CD1c-positive myeloid dendritic cell (primary cell): ENCODE data around the gene TBCD.
A peak's percentile ranks its signal among the peaks of the same experiment; 100 is the strongest.
"Not testable (repeated sequence)": the region's sequence is repeated elsewhere in the genome, so short reads cannot be mapped to it uniquely, and the experiment has no call there.

Experiments
- DNase-seq: peaks from one replicate; pipeline ENCODE4 v3.0.0-alpha.2; 2016; ENCODE audit errors: extremely low spot score

The TBCD gene

GRCh38 chr17:82729479-82730260 is 22.2 kb upstream of the TBCD start:
- DNase-seq, result no peak

DNA sequence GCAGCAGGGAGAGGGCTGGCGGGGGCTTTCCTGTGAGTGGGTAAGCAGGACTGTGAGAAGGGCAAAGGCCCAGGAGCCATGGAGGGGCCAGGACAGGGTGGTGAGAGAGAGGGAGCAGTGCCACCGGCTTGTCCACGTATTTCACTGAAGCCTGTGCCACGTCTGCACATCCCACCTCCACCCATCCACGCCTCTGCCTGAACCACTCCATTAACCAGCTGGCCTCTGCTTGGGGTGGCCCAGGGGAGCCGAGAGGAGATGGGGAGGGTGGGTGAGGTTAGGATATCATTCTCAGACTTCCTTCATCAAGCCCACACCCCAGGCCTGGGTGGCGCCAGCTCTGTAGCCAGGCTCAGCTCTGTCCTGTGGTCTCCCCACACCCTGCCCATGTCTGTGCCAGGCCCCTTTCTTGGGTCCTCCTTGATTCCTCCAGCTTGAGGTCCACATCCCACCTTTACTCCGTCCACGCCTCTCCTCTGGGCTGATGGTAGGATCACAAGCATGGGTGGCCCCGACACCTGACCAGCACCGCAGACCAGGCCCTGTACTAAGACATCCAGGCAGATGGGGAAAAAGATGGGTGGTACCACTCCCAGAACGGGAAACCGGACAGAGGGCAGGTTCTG is 19.6 kb upstream of the TBCD start:
- DNase-seq, result no peak

DNA sequence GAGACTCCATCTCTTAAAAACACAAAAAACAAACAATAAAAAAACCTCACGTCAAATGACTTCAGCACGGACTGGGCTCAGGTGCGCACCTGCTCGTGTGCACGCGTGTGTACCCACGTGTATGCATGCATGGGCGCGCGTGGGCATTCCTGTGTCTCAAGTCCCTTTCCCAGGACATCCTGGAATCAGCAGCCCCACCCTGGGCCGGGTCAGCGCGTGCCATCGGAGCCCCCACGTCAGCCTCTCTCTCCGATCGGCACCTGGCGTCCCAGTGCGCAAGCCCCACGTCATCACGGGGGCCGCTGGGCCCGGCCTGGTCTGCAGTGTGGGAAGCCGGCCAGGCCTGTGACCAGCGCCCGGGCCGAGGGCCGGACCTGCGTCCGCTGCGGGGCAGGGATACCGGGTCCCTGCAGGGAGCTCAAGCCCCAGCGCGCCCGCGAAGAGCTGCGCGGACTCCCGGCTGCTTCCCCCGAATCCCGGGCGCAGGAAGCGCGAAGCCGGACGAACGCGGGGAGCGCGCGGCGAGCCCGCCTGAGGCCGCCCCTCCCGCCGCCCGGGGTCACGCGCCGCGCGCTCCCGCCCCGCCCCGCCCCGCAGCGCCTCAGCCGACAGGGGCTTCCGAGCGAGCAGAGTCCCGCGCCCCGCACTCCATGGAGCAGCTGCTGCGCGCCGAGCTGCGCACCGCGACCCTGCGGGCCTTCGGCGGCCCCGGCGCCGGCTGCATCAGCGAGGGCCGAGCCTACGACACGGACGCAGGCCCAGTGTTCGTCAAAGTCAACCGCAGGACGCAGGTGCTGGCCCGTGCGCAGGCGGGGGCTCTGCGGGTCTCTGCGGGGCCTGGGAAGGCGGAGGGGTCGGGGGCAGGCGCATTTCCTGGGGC is 16.6 kb upstream of the TBCD start, which contains the start of gene FN3K:
FN3K (plus strand) TSS at position 629 of the 880 bp plus-strand sequence; CDS start at position 651, 22 bp downstream.
- peak; percentile 37 for DNase-seq

DNA sequence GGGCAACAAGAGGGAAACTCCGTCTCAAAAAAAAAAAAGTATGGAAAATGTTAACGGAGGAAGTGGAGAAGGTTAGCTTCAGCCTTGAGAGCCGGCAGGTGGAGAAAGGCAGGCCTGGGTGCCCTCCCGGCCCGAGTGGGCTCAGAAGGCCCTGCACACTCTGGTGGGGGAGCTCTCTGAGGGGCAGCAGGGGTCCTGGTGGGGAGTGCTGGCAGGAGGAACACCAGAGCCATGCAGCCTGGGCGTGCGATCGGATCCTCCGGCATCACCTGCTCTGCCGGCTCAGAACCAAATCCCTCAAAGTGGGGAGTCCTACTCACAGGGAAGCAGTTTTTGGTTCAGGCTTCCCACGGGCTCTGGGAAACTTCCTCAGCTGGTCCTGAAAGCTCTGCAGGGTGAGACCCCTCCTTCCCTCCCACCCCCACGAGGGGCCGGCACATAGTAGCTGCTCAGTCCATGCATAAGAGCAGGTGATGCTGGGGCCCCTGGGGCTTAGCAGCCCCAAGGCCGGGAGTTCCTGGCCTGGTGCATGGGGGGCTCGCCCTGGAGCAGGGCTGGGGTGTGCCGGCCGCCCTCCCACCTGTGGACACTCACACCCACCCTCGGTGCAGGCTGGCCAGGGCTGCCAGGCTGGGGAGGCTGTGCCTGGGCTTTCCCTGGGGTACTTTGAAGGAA is 15.2 kb upstream of the TBCD start:
- no peak for DNase-seq

DNA sequence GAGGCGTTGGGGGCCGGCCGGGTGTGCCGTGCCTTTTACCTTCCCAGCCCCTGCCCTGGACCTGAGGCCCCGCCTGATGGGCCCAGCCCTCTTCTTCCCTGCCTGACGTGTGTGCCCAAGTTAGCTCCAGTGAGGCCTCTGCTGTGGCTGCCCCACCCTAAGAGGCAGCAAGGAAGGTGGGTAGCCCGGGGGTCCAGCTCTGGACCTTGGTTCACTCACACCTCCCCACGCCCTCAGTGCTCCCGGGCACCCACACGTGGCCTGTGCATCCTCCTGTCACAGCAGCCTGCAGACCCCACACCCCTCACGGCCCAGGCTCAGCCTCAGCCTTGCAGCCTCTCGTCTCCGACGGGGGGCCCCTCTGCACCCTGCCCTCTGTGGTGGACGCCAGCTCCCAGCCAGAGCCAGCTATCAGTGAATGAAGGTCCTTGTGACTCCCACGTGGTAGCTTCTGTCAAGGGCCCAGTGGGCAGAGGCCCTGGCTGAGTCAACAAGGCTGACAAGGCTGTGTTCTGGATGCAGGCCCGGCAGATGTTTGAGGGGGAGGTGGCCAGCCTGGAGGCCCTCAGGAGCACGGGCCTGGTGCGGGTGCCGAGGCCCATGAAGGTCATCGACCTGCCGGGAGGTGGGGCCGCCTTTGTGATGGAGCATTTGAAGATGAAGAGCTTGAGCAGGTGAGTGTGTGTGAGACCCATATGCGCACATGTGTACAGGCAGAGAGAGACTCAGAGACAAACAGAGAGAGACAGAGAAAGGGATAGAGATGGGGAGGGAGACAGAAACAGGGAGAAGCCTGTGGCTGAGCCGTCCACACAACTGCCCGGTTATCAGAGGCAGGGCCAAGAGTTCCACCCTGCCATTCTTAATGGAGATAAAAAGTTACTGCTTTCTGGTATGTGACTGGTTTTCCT is 13.6 kb upstream of the TBCD start:
- no peak for DNase-seq

DNA sequence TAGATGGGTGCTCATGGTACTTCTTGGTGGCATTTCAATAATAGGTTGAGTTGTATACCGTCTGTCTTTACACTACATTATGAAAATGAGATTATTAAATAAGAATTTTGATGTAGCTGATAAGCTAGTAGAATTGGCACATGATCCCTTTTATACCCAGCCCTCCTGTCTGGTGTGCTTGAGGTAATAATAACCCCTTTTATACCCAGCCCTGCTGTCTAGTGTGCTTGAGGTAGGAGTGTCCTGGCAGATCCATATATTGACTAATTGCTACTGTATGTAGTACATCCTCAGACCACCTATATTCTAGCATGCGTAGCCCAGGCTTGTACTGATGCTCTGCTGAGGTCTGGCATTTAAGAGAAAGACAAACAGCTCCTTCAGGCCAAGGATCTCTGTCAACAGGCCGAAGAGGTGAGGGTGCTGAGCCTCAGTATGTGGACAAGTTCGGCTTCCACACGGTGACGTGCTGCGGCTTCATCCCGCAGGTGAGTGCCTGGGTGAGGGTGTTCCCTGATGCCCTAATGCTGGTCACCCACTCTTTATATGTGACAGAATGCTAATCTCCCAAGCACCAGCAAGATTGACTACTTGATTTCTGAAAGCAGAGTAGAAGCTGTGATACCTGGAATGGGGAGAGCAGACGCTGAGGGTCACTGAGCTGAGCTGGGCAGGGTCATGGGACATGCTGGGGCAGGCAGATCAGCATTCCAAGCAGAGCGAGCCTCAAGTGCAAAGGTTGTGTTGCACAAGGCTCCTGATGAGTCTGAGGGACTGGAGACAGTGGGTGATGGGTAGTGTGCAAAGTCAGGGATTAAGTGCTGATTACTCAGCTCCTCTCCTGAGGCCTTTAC is 10.7 kb upstream of the TBCD start:
- DNase-seq, result no peak

DNA sequence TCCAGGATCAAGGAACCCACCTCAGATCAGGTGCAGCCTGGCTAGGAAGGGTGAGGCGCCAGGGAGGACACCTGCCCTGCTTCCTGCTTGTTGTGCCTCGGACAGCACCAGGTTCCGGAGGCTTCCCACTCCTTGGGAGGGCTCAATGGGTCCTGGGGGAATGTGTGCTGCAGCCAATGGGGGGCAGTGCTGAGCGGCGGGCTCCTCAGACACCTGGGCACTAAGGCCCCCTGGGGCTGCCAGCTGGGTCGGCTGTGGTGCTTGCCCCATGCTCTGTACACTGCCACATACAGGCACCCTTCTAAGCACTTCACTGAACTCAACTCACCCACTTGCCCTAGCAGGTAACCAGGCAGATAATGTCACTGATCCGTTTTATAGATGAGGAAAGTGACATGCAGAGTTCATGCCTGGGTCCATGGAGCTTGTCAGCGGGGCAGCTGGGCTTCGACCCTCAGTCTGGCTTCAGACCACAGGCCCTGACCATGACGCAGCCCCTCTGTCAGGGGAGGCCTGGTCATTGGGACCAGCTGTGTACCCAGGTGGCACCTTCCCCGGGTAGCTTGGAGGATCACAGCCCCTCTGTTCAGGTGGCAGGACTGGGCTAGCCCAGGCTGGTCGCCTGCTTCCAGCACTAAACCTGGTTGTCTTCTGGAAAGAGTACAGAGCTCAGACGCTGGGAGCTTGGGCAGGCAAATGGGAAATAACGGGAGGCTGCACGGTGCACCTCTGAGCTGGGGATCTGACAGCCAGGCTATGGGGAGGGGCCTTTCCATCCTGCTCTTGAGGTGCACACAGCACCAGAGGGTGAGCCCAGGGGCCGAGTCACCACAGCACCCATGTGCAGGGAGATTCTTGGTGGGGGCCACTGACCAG is 8.3 kb upstream of the TBCD start:
- no peak for DNase-seq

DNA sequence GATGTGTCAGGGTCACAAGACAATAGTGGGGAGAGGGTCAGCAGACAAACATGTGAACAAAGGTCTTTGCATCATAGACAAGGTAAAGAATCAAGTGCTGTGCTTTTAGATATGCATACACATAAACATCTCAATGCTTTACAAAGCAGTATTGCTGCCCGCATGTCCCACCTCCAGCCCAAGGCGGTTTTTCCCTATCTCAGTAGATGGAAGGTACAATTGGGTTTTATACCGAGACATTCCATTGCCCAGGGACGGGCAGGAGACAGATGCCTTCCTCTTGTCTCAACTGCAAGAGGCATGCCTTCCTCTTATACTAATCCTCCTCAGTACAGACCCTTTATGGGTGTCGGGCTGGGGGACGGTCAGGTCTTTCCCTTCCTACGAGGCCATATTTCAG is 7.1 kb upstream of the TBCD start:
- DNase-seq, result not testable (repeated sequence)

DNA sequence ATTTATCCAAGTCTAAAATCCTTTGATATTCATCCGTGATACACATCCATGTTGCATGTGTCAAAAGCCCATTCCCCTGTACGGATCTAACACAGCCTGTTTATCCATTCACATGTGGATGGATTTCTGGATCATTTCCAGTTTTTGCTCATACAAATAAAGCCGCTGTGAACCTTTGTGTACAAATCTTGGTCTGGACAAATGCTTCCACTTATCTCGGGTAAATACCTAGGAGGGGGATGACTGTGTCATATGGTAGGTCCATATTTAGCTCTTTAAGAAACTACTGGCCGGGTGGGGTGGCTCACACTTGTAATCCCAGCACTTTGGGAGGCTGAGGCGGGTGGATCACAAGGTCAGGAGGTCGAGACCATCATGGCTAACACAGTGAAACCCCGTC is 6.3 kb upstream of the TBCD start:
- no peak for DNase-seq

DNA sequence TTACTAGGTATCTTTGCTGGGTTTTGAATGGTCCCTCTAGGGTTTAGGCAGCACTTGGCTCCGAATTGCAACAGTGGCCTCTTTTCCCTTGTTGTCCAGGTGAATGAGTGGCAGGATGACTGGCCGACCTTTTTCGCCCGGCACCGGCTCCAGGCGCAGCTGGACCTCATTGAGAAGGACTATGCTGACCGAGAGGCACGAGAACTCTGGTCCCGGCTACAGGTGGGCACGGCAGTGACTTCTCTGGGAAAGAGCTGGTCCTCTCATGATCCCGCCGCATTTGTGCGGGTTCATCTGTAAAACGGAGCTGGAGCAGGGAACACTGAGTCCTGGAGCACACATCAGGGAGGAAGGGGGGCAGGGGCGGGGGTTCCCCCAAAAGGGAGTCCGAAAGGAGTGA is 3.1 kb upstream of the TBCD start:
- no peak for DNase-seq

- DNase-seq, result no peak
Observed at GRCh38 chr17:82750241-82750908, 1.5 kb upstream of the TBCD start.

DNA sequence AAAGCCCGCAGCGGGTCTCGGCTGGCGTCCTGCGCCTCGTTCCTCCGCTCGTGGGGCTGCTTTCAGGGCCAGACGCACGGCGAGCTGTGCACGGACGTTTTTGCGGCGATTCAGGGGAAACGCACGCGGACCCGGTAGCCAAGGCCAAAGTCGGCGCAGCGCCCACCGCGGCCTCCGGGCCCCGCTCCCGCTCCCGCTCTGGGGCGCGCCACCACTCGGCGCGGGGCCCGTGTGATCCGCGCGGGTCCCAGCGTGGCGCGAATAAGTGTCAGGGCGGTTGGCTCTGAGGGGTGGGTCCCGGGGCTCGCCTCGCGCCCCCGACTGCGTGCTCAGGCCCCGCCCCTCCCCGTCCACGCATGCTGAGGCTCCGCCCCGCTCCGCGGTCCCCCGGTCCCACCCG is 694 bp upstream of the TBCD start:
- no peak for DNase-seq

DNA sequence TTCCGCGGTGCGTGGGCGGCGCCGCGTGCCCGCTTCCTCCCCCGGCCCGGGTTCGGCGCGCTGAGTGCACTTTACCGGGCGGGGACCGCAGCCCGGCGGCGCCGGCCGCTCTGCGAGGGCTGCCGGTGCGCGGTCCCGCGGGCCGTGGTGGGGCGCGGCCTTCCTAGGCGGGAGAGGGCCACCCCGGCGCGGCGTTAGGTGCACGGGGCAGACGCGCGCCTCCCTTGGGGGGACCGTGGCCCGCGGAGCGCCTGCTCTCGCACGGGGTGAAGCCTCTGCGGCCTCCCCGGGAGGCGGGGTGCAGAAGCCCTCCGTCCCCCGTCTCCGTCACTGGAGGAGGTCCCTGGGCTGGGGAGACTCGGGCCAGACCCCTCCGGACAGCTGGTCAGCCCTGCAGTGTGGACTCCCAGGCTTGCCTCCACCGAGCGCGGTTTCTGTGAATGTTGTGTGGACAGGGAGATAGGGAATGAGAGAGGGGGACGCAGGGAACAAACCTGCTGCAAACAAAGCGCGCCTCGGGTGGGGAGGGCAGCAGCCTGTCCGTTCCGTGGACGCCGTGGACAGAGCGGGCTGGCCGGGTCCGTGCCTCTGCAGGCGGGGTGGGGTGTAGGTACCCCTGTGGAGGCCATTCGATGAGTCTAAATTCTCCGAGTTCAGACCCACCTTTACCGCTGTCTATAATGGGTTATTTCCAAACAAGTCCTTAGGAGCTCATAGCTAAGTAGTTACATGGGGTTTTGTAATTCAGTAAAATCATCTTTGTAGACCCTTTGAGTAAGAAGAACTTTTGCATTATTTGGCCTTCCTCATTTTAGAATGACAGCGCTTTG is 721 bp downstream of the TBCD start:
- DNase-seq, result peak; percentile 33

GRCh38 chr17:82753201-82753464 is 1.3 kb downstream of the TBCD start:
- DNase-seq, result no peak

GRCh38 chr17:82754297-82755208 is 2.7 kb downstream of the TBCD start:
- no peak for DNase-seq

DNA sequence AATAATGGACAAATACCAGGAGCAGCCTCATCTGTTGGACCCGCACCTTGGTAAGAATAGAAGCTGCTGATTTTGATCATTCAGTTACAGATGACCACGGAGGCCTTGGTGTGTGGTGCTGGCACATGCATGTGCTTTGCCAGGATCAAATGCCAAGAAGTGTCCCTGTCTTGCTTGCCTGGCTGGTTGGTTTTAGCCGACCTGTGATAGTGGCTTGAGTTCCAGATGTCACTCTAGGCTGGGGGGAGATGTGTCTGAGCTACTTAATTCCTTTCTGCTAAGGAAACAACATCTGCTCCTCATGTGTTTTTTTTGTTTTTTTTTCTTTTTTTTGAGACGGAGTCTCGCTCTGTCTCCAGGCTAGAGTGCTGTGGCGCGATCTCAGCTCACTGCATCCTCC is 4.3 kb downstream of the TBCD start:
- no peak for DNase-seq

- no peak for DNase-seq
Observed at GRCh38 chr17:82765371-82765770, 13.5 kb downstream of the TBCD start.
